ENCODE results near the gene ZNF787. TPM values are rescaled to one million over a fixed set of nuclear protein-coding genes. Genes with fewer than 3 reads are reported as not detected.
A peak's percentile ranks its signal among the peaks of the same experiment; 100 is the strongest.

The ZNF787 gene
- polyA plus RNA-seq, 1 experiment, result 4.5 TPM

DNA sequence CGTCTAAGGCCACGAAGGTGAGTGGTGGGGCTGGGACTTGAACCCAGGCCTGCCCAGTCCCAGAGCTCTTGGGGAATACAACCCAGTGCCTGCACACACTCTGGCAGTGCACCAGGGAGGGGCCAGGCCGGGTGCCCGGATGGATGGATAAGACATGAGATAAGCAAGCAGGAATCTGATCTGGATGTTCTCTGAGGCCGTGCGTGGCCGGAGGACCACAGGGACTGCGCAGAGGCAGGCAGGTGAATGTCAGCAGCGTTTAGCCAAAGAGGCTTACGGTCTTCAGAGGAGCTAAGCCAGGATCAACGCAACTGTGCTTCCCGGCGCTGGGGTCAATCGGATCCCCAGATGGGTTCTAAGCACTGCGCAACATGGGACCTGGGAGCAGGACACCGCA is 1.5 kb downstream of the ZNF787 start:
- CTCF ChIA-PET, result interaction anchor here (0.6 kb wide), 1 partner anchor 23 kb away, joined by 3 read pairs; no protein-coding TSS in a partner anchor
- TF ChIP-seq, protein P1, sequence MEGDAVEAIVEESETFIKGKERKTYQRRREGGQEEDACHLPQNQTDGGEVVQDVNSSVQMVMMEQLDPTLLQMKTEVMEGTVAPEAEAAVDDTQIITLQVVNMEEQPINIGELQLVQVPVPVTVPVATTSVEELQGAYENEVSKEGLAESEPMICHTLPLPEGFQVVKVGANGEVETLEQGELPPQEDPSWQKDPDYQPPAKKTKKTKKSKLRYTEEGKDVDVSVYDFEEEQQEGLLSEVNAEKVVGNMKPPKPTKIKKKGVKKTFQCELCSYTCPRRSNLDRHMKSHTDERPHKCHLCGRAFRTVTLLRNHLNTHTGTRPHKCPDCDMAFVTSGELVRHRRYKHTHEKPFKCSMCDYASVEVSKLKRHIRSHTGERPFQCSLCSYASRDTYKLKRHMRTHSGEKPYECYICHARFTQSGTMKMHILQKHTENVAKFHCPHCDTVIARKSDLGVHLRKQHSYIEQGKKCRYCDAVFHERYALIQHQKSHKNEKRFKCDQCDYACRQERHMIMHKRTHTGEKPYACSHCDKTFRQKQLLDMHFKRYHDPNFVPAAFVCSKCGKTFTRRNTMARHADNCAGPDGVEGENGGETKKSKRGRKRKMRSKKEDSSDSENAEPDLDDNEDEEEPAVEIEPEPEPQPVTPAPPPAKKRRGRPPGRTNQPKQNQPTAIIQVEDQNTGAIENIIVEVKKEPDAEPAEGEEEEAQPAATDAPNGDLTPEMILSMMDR (IDR thresholded peaks at IDR 0.05; ENCODE audit: low read depth, low read length), result no peak
- H3K27ac ChIP-seq (ENCODE audit: low read depth, low read length), result peak overlapping the region; percentile 91
- H3K27me3 ChIP-seq (ENCODE audit: control insufficient read depth, insufficient read depth, low read length), result no peaks in the 10 kb centered on the region
- POLR2A ChIA-PET, result interaction anchor here (0.6 to 1.6 kb wide), 5 partner anchors 8 to 1148 kb away, joined by 3 to 8 read pairs (median 3); partner anchors contain the start of gene ZNF444
- peak overlapping the region; percentile 73 for H3K4me3 ChIP-seq (ENCODE audit: low read depth, low read length)
- DNase-seq (ENCODE audit: low read depth, low spot score), result no peak
- no peaks in the 10 kb centered on the region; the same call in 1 of the 2 replicates for H3K9me3 ChIP-seq (ENCODE audit: control insufficient read depth, insufficient read depth, low read length)

DNA sequence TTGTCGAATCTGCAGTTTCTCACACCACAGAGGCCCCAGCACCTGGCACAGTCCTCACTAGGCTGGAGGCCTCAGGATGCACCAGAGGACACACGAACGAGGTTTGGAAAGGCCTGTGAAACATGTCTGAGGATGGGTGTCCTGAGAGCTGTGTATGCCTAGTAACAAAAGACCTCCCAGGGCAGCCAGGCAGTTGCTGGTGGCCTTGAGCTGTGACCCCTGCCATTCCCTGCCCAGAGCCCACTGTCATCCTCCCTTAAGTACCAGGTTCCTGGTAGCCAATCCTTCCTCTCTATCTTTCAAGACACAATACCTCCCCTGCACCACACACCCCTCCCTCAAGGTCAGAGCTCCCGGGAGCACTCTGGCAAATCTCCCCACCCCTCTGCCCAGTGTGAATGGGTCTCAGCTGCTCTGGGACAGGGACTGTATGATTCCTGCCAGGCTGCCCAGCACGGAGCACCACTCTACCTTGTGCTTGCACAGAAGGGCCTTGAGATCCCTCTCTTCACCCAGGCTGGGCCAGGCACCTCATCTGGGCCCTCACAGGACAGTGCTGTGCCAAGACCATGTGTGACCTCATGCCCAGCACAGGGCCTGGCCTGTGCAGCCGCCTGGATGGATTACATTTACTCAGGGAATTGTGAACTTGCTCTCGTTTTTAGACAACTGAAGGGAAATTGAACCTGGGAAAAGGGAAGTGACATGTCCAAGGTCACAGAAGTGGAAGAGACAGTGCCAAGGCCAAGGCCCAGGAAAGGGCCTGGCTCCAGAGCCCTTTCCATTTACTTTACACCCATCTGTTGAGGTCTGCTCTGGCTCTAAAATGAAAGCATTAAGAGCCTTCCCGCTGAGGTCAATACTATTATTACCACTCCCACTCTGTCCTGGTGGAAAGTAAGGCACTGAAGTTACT is 2.2 kb downstream of the ZNF787 start:
- H3K4me3 ChIP-seq (ENCODE audit: low read depth, low read length), result peak overlapping the region; percentile 73
- ChIA-PET POLR2A (interaction anchor here (1.0 to 1.6 kb wide), 3 partner anchors 11 to 22 kb away, joined by 3 to 8 read pairs (median 5); partner anchors contain the start of gene ZNF444), CTCF (no interaction called here)
- peak overlapping the region; percentile 4 for H3K27ac ChIP-seq (ENCODE audit: low read depth, low read length)
- no peaks in the 10 kb centered on the region for H3K27me3 ChIP-seq (ENCODE audit: control insufficient read depth, insufficient read depth, low read length)
- TF ChIP-seq, protein P1 (IDR thresholded peaks at IDR 0.05; ENCODE audit: low read depth, low read length), result no peak
- DNase-seq (ENCODE audit: low read depth, low spot score), result no peak
- H3K9me3 ChIP-seq (ENCODE audit: control insufficient read depth, insufficient read depth, low read length), result no peaks in the 10 kb centered on the region; the same call in 1 of the 2 replicates

DNA sequence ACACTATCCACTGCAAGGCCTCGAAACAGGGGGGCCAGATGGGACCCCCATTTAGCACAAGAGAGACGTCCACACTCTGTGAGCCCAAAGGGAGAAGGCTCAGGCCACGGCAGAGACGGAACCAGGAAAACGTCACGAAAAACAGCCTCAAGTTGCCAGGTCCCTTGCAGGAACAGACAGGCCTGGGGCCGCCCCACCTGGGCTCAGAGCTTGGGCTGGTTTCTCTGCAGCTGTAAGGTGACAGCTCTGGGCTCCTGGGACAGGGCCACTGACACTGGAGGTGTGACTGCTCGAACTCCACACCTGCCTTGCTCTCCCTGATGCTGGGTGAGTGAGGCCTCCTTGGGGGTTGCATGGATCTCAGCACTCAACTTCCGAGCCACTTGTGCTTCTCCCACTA is 3.2 kb downstream of the ZNF787 start:
- Histone ChIP-seq H3K27ac (ENCODE audit: low read depth, low read length) (peak overlapping the region; percentile 2), H3K4me3 (ENCODE audit: low read depth, low read length) (no peak overlapping the region), H3K27me3 (ENCODE audit: control insufficient read depth, insufficient read depth, low read length) (no peaks in the 10 kb centered on the region), H3K9me3 (ENCODE audit: control insufficient read depth, insufficient read depth, low read length) (no peaks in the 10 kb centered on the region; the same call in 1 of the 2 replicates)
- DNase-seq (ENCODE audit: low read depth, low spot score), result no peak
- CTCF ChIA-PET, result no interaction called here
- POLR2A ChIA-PET, result no interaction called here
- TF ChIP-seq, protein P1 (IDR thresholded peaks at IDR 0.05; ENCODE audit: low read depth, low read length), result no peak

DNA sequence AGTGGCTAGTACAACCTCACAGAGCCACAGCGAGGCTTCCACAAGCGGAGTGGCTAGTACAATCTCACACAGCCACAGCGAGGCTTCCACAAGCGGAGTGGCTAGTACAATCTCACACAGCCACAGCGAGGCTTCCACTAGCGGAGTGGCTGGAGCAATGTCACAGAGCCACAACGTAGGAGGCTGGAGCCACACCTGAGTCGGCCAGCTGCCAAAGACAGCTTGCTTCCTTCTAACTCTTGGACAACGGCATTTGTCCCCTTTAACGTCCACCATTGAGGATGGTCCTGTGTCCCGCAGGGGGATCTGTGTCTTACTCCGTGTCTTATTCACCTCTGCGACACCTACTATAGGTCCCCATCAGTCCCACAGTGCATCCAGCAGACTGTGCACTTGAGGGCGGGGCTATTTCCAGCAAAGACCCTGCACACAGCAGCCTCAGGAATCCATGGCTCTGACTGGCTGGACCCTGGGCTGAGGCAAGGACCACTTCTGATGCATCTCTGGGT is 3.7 kb downstream of the ZNF787 start:
- H3K4me3 ChIP-seq (ENCODE audit: low read depth, low read length), result no peak overlapping the region
- CTCF ChIA-PET, result no interaction called here
- POLR2A ChIA-PET, result no interaction called here
- no peaks in the 10 kb centered on the region for H3K27me3 ChIP-seq (ENCODE audit: control insufficient read depth, insufficient read depth, low read length)
- no peaks in the 10 kb centered on the region; the same call in 1 of the 2 replicates for H3K9me3 ChIP-seq (ENCODE audit: control insufficient read depth, insufficient read depth, low read length)
- no peak for DNase-seq (ENCODE audit: low read depth, low spot score)
- TF ChIP-seq, protein P1 (IDR thresholded peaks at IDR 0.05; ENCODE audit: low read depth, low read length), result no peak
- no peak overlapping the region for H3K27ac ChIP-seq (ENCODE audit: low read depth, low read length)

DNA sequence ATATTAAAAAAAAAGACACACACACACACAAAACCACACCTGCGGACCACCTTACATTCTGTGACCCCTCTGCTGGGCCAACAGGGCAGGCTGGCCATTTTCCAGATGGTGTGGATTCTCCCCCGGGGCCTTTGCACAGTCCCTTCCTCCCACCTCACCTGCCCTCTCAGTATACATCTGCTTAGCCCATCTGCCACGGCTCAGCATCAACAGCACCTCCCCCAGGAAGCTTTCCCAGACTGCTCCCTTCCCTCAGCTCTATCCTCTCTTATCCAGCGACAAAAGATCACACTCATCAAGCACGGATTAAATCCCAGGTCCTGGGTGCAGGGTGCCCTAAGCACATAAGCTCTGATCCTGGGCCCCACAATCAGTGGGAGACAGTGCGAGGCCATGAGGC is 4.5 kb downstream of the ZNF787 start:
- Histone ChIP-seq H3K9me3 (ENCODE audit: control insufficient read depth, insufficient read depth, low read length) (no peaks in the 10 kb centered on the region; the same call in 1 of the 2 replicates), H3K27me3 (ENCODE audit: control insufficient read depth, insufficient read depth, low read length) (no peaks in the 10 kb centered on the region), H3K27ac (ENCODE audit: low read depth, low read length) (no peak overlapping the region), H3K4me3 (ENCODE audit: low read depth, low read length) (no peak overlapping the region)
- ChIA-PET CTCF (no interaction called here), POLR2A (no interaction called here)
- TF ChIP-seq, protein P1 (IDR thresholded peaks at IDR 0.05; ENCODE audit: low read depth, low read length), result no peak
- DNase-seq (ENCODE audit: low read depth, low spot score), result no peak

Data from AG04450 (cell line).